GM19324 (cell line): ENCODE measurements around the gene LRCH1.

ENCODE experiments used
- ATAC-seq: cut with Tn5 transposase; IDR thresholded peaks from one replicate; pipeline ENCODE4 v1.9.1; 2021; ENCODE audit warnings: mild to moderate bottlenecking, moderate library complexity; ENCODE audit not compliant: unreplicated experiment, low FRiP score

The LRCH1 gene

GRCh38 chr13:46607768-46608564 lies 55.0 kb downstream of the LRCH1 start:
- peak; percentile 50 for ATAC-seq

GRCh38 chr13:46609052-46609451 lies 56.1 kb downstream of the LRCH1 start:
- no peak for ATAC-seq

- no peak for ATAC-seq
These were observed 56.8 kb downstream of the LRCH1 start for GRCh38 chr13:46609726-46610125.

- no peak for ATAC-seq
These were observed 59.3 kb downstream of the LRCH1 start for GRCh38 chr13:46612267-46612666.

- no peak for ATAC-seq
These were observed 60.6 kb downstream of the LRCH1 start for GRCh38 chr13:46613409-46614049.

- no peak for ATAC-seq
These were observed 61.6 kb downstream of the LRCH1 start for GRCh38 chr13:46614582-46614981.

- ATAC-seq, result no peak
These were observed 63.0 kb downstream of the LRCH1 start for GRCh38 chr13:46615888-46616531.

GRCh38 chr13:46617229-46617721 lies 64.3 kb downstream of the LRCH1 start:
- no peak for ATAC-seq

- ATAC-seq, result no peak
These were observed 64.9 kb downstream of the LRCH1 start for GRCh38 chr13:46617885-46618284.

- ATAC-seq, result no peak
These were observed 65.8 kb downstream of the LRCH1 start for GRCh38 chr13:46618694-46619254.

GRCh38 chr13:46620029-46620428 lies 67.1 kb downstream of the LRCH1 start:
- ATAC-seq, result no peak

- ATAC-seq, result no peak
These were observed 67.5 kb downstream of the LRCH1 start for GRCh38 chr13:46620471-46620870.

- ATAC-seq, result no peak
These were observed 68.2 kb downstream of the LRCH1 start for GRCh38 chr13:46621133-46621532.

- ATAC-seq, result no peak
These were observed 69.0 kb downstream of the LRCH1 start for GRCh38 chr13:46621792-46622629.

GRCh38 chr13:46622630-46623256 lies 69.8 kb downstream of the LRCH1 start:
- no peak for ATAC-seq

- ATAC-seq, result no peak
These were observed 71.4 kb downstream of the LRCH1 start for GRCh38 chr13:46624353-46624752.

- ATAC-seq, result no peak
These were observed 71.9 kb downstream of the LRCH1 start for GRCh38 chr13:46624821-46625220.

- ATAC-seq, result no peak
These were observed 74.5 kb downstream of the LRCH1 start for GRCh38 chr13:46627462-46627861.

GRCh38 chr13:46628622-46629365 lies 75.8 kb downstream of the LRCH1 start:
- ATAC-seq, result no peak
